GM21717 (cell line): Measurements from ENCODE around the gene NRG2.

Experiments used
- ATAC-seq: cut with Tn5 transposase; IDR thresholded peaks from one replicate; pipeline ENCODE4 v1.9.1; 2021; ENCODE audit warnings: mild to moderate bottlenecking, moderate library complexity; ENCODE audit not compliant: unreplicated experiment

NRG2 gene

DNA sequence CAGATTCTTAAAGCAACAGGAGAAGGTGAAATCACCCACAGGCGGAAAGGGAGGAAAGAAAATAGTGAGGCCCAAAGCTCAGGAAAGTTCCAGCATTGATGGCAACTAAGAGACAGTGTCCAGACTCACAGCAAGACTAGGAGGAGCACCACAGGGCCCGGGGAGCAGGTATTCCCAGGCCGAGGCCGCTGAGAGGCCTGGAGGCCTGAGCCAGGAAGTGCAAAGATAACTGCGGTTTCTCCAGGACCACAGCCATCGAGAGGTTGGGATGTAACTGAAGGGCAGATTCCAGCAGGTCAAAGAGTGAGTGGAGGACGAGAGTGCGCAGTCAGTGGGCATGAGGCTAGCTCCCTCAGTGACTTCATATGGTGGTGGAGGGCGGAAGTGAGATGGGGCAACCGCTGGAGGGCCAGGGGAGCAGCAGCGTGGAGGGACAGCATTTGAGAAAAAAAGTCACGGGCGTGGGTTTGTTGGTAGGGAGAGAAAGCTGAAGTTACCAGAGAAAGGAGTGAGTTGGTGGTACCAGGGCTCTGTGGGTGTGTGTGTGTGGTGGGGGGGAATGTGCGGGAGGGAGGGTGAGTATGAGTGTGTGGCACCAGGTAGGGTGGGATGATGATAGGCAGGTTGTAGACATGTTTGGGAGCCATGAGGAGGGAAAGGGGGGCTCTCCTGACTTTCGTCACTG lies 157.8 kb downstream of the NRG2 start:
- no peak for ATAC-seq

DNA sequence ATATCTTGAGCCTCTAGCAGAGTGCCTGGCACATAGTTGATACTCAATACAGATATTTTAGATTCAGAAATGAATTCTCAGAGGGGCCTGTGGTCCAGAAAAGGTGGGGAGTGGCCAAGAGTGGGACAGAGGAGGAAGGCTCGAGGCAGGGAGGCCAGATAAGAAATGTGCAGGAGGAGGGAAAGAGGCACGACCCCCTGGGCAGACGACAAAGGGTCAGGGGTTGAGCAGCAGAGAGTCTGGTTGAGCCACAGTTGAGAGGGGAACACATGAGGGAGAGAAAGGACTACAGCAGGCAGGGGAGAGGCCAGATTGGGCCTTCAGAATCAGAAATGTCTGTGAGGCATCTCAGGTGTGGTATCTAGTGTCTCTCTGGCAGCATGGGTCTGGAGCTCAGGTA lies 158.4 kb downstream of the NRG2 start:
- ATAC-seq: no peak

DNA sequence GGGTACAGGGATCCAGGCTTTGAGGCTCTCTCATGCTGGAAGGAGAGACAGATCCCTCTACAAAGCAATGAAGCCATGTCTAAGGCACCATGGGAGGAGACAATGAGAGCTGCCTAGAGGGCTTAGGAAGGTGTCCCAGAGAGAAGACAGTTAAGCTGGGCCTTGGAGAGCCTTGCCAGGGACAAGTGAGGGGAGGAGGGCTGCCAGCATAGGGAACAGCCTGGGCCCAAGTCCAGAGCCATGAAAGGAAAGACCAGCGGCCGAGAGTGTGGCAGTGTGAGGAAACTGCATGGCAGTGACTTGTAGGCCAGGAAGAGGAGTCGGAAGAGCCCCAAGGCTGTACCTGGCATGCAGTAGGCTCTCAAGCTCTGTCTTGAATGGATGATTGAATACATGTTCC lies 159.0 kb downstream of the NRG2 start:
- no peak for ATAC-seq

DNA sequence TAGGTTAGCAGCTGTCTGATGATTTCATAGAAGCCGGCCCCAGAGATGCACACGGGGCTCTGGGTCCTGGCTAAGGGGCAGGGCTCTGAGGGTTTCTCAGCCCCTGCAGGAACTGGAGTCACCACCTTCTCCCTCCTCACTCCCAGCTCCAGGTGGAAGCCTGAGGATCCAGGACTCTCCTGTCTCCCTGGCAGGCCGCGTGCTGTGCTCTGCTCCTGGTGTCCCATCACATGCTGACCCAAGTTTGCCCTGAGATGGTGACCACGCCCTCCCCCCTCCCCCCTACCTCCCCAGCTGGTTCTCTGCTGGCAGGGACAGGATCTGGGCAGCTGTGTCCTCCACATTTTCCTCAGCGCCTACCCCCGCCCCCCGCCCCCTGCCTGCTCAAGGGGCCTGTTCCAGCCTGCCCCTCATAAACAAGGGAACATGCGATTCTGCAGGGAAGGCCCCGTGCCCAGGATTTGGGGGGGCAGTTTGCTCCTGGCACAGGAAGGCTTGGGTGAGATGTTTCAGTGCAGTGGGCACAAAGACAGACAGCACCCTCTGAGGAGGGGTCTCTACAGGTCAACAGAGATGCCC lies 160.0 kb downstream of the NRG2 start:
- ATAC-seq: no peak

DNA sequence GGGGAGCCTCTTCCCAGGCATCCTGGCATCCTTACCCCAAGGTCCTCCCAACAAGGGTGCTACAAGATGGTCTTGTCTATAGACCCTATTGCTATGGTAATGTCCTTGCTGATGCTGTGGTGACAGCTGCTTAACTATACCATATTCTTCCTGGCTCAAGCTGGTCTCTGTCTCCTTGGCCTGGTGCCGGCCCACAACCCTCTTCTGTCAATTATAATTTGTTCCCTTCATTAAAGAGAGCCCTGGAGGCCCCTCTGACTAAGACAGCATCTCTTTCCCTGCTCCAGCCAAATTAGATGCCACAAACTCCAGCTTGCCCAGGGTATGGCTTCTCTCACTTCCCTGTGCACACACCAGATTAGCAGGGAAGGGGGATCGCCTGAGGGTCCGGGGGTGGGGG lies 160.8 kb downstream of the NRG2 start:
- ATAC-seq: no peak

DNA sequence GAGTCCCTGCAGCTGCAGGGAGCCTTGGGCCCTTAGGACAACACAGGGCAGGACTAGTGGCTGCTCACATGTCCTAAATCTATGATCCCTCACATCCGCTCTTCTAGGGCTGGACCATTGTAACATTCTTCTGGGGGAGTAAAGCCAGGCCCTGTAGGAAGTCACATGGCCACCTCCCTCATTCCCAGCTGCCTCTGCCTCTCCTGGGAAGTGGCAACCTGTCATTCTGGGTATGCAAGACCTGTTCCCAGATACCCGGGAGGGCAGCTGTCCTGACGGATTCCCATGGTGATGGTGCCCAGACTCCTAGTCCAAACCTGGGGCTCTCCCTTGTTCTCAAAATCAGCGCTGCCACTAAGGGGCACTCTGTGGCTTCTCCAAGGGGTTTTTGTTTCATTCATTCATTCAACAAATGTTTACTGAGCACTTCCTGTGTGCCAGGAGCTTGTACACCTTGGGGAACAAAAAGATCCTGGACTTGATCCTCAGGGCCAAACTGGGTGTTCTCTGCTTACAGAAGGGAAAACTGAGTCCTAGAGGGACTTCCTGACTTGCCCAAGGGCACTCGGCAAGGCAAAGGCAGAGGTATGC lies 161.9 kb downstream of the NRG2 start:
- no peak for ATAC-seq

DNA sequence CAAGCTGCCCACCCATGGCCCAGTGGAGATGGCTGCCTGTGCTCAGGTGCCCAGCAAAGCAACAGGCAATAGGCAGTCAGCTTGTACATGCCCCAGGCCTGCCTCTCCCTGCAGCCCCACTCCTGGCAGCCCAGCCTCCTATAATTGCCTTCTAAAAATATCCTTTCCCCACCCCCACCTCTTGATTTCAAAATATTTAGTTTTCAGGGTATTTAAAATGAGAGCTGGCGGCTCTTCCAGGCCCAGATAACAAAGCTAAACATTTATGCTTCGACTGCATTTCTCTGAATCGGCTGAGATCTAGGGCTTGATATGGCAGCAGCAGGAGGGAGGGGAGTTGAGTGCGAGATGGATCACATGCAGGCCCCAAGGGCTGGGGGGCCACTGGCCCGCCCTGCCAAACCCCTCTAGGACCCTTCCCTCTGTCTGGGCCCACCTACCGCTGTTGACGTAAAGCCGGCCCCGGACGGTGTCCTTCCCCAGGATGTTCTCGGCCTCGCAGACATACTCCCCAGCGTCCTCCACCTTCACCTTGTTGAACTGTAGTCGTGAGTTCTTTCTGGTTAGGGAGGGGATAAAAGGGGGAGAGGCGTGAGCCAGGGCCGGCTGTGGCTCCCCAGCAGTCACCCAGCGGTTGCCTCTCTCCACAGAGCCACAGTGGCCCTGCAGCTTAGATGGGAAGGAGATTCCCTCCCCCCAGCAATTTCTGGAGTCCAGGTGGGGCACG lies 162.5 kb downstream of the NRG2 start:
- no peak for ATAC-seq

DNA sequence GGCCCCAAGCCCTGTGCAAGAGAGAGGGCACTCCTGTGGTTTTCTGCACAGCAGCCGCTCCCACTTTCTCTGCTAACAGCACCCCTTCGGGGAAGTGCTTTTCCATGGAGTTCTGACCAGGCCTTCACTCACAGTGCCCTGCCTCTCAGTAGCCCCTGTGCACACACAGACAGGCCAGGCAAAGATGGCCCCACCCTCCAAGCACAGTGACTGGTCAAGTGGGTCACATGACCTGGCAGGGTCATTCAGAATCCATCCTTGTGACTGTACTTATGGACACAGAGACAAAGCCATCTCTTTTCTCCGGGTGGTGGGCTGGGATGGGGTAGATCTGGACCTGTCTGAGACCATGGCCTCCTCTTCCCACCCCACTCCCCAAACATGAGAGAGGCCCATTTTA lies 165.0 kb downstream of the NRG2 start:
- no peak for ATAC-seq

DNA sequence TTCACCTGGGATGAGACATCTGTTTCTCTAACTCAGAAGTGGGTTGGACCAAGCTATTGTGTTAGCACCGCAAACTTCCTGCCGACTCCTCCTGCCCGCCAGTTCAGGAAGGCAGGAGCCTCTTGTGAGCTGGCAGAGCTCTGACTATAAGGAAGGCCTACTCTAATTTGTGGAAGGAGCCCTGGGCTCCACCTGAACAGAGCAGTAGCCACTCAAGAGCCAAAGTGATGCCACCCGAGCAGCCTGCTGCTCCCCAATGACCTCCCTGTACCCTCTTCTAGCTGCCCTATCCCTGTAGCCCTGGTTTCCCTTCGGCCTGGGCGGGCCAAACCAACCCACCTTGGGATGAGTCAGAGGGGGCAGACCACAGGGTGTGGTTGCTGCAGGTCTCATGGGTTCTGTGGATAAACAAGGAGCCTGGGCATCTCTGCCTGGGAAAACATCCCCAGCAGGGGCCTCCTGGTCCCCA lies 165.9 kb downstream of the NRG2 start:
- ATAC-seq: no peak

DNA sequence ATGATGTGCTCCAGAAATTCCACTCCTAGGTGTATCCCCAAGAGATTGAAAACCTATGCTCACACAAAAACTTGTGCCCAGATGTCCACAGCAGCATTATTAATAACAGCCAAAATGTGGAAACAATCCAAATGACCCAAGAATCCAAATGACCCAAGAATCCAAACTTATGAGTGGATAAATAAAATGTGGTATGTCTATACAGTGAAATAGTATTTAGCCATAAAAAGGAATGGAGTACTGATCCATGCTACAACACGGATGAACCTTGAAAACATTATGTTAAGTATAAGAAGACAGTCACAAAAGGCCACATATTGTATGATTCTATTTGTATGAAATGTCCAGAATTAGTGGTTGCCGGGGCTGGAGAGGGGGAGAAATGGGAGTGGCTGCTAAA lies 167.1 kb downstream of the NRG2 start:
- ATAC-seq: no peak

DNA sequence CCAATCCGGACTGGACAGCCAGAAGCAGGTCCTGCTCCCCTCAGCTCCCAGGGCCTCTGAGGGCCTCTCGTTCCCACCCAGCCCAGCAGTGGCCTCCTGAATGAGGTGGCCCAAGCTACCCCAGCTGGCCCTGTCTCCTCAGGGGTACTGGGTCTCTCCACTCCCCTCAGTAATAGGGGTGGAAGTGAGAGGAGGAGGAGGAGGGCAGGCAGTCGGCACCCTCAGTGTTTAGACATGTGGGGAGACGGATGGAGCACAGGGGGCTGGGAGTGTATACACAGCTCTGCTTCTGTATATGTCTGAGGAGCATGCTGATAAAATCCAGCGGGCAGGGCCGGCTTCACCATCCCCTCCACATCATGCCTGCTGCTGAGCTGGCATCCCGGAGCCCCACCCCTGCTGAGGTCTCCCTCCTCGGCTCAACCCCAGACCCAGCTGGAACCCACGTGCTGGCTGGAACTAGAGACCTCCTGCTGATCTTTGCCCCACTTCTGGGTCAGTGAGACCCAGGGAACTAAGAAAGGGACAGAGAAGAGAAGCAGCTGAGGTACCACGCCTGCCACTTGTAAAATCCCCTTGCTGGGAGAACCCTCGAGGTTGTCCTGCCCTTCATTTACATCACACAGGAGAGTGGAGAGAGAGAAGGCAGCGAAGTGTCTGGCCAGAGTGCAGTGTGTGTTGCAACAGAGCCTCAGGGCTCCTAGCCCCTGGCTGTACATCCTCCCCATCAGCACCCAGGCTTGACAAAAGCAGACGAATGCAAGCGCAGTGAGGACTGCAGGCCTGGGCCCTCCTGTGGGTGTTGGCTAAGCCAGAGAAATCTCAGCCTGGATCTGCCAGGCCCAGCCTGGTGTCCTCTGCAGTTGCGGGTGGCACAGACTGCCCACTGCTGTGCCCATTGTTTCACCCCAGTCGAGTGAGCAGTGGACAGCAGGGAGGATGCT lies 170.0 kb downstream of the NRG2 start:
- ATAC-seq: no peak

DNA sequence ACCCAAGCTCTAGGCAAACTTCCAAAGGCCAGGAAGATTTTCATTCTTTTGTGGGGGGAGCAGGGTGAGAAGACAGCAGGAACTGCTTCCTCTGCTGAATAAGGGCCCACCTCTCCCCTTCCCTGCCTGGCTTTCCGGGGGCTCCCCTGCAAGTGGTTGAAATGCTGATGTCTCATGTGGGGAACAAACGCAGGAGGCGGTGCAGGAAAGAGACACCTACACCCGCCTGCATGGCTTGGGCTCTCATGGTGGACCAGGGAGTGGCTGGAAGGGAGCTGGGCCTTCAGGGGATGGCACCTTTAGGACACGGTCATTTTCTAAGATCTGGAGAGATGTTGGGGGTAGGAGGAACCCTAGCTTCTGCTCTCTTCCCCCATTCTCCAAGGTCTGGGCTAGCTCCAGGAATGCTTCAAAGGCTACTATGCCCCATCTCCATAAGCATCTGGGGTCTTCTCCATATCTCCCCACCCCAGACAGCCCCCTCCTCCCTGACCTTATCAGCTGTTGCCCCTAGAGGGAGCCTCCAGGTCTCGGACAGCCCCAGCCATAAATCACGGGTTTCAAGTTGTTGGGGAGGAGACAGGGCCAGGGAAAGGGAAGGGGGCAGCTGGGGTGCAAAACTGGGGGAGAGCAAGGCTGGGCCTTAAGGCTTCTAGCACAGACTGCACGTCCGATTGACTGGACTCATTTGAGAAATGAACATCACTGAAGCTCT lies 170.9 kb downstream of the NRG2 start:
- ATAC-seq: no peak

DNA sequence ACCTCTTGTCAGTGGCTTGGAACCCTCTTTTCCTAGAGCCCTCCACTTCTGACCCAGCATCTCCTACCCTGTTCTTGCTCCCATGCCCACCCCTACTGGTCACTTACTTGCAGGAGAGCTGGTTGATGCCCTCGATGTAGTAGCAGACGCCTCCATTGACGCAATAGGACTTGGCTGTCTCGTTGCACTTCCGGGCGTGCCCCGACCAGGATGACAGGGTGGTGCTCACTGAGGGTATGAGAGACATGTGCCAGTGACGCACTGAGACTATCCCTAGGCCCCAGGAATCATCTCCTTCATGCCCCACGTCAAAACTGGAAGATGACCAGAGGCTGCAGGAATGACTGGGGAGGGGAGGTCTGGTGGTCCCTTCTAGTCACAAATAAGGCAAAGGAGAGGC lies 171.5 kb downstream of the NRG2 start:
- ATAC-seq: no peak

DNA sequence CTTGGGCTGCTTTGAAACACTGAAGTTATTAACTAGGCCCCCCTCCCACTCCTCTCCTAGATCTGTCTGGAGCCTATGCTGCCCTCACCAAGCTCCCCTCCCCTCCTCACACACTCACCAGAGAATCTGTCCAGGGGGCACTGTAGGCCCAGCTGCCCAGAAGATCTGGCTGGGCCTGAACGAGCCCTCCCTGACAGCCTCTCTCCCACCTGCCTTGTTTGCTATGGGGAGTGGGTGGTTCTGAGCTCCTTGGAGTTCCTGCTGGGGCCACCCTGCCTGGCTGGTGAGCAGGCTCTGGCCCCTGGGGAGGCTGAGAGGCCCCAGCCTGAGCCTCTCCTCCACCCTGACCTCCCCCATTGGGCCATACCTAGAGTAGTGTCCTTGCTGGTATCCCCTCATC lies 172.4 kb downstream of the NRG2 start:
- no peak for ATAC-seq

DNA sequence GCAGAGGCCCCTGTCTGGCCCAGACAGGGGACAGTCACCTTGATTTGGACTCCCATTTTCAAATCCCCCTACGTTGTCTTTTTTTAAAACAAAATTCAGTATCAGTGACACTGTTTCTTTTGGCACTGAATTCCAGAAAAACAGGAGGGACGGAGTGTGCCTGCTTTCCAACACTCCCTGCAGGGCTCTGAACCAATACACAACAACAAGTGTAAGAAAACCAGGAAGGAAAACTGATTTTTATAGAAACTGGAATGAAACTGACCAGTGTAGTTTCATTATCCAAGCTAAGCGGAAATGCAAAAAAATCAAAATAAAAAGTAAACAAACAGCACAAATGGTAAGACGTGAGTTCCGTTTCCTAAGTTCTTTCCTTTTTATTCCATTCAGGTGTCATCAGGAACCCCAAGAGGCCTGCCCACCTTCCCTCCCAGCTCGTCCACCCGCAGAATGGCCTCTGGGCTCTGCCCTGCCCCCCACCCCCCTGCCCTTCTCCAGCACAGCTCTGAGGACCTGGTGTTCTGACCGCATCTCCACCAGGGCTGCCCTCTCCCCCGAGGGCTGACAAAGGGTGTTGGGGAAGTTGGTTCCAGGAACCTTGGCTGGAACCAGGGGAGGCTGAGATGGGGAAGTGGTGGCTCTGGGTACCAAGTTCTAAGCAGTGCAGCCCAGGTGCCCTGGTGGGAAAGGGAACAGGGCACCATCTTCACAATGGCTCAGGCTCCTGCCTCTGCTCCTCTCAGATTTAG lies 173.9 kb downstream of the NRG2 start:
- no peak for ATAC-seq

DNA sequence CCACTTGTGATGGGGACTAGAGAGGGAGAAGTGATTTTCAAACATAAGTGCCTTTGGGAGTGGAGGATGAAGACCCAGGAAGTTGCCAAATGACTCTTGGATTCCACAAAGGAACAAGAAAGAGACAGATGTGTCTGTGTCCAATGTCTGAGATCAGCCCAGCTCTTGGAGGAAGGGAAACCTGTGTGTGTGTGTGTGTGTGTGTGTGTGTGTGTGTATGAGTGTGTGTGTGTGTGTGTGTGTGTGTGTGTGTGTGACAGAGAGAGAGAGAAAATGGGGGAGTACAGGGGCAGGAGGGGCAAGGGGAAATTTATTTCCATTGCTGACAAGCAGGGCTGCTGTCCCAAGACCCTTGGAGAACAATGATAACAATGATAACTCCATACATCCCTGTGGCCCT lies 175.5 kb downstream of the NRG2 start:
- ATAC-seq: no peak

DNA sequence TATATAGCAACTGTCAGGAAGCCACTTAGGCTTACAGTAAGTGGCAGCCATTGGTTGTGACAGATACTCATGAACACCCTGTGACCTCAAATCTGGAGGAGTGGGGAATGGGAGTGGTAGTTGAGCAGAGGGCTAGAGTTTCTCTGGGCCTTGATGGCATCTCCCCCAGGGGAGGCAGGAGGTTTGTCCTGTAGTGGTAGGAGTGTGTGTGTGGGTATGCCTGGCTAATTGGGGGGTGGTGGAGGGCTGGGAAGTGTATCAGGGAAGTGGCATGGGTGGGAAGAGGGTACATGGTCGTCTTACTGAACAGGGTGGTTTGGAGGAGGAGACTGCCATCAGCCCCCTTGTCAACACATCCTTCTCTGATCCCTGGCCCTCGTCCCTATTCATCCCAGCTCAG lies 176.0 kb downstream of the NRG2 start:
- no peak for ATAC-seq

DNA sequence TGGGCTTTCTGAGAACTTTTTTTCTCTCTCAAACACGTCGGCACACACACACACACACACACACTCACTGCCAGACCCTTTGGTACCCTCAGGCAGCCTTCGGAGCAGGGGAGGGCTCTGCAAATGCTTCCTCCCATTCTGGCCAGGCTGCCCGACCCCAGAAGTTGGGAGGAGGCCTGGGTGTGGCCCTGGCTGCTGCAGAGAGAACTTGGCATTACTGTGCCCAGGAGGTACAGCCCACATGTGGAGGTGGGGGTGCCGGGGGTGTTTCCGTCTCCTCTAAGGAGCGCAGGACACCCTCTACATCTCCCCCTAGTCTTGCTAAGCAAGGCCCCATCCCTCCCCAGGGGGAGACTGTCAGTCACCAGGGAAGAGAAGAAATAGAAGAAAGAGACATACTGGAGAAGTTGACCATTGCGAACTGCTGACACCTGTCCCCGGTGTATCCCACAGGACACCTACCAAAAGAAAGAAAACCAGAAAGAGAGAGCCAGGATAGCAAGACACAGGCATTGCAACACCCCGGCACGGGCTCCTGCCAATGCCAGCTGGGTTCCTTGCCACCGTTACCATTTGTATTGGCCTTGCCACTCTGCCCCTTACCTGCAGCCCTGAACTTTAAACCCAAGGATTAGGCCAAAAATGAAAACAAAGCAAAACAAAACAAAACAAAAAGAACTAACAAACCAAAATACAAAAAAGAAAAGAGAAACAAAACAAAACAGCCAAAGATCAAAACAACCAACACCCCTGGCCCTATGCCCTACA lies 178.2 kb downstream of the NRG2 start:
- ATAC-seq: no peak
